GM23338 (cell line): ENCODE measurements around the gene CMKLR1. TPM values are rescaled to one million over a fixed set of nuclear protein-coding genes. Genes with fewer than 3 reads are reported as not detected.

ENCODE experiments used
- ATAC-seq: fragments of 200-7000 bp; cut with Tn5 transposase; 3 replicates; pipeline ENCODE4 v1.9.1; 2020
- DNase-seq: peaks from one replicate; pipeline ENCODE4 v3.0.0-alpha.2; 2015; ENCODE audit warnings: low spot score
- H2AFZ ChIP-seq: fragments of 200-600 bp; sonication (generic); 2 replicates; pipeline ENCODE4 v1.8.0; 2016; ENCODE audit warnings: antibody characterized with exemption, mild to moderate bottlenecking, moderate library complexity
- H3F3A ChIP-seq: fragments of 200-600 bp; sonication (generic); replicated peaks from 2 replicates; pipeline ENCODE4 v1.8.0; 2017; ENCODE audit warnings: antibody characterized with exemption, mixed run types, low read depth
- H3K27ac ChIP-seq: fragments of 200-600 bp; sonication (generic); 2 replicates; pipeline ENCODE4 v1.6.1; 2016; ENCODE audit warnings: low read depth
- H3K27me3 ChIP-seq: fragments of 200-600 bp; sonication (generic); 2 replicates; pipeline ENCODE4 v1.8.0; 2016; ENCODE audit warnings: mild to moderate bottlenecking, mixed run types, moderate library complexity; ENCODE audit not compliant: insufficient read depth
- H3K36me3 ChIP-seq: fragments of 200-600 bp; sonication (generic); 2 replicates; pipeline ENCODE4 v1.8.0; 2016; ENCODE audit warnings: mild to moderate bottlenecking; ENCODE audit not compliant: insufficient read depth
- H3K4me1 ChIP-seq: fragments of 200-600 bp; sonication (generic); 2 replicates; pipeline ENCODE4 v1.8.0; 2016; ENCODE audit warnings: mild to moderate bottlenecking, moderate library complexity; ENCODE audit not compliant: insufficient read depth
- H3K4me2 ChIP-seq: fragments of 200-600 bp; sonication (generic); 2 replicates; pipeline ENCODE4 v1.7.1; 2017; ENCODE audit warnings: mixed run types
- H3K4me3 ChIP-seq: fragments of 200-600 bp; sonication (generic); 2 replicates; pipeline ENCODE4 v1.6.1; 2016; ENCODE audit warnings: mixed run types
- H3K79me2 ChIP-seq: fragments of 200-600 bp; sonication (generic); replicated peaks from 2 replicates; pipeline ENCODE4 v1.8.0; 2017; ENCODE audit warnings: mild to moderate bottlenecking; ENCODE audit not compliant: insufficient read depth
- H3K9me2 ChIP-seq: fragments of 200-600 bp; sonication (generic); 2 replicates; pipeline ENCODE4 v1.8.0; 2017; ENCODE audit not compliant: insufficient read depth
- H4K20me1 ChIP-seq: fragments of 200-600 bp; sonication (generic); replicated peaks from 2 replicates; pipeline ENCODE4 v1.8.0; 2017; ENCODE audit warnings: mild to moderate bottlenecking; ENCODE audit not compliant: insufficient read depth
- H3K27ac Mint-ChIP-seq: 2 replicates; pipeline ENCODE4 v1.8.0; 2020; ENCODE audit warnings: inconsistent platforms, mild to moderate bottlenecking, moderate library complexity, mixed read lengths
- H3K27me3 Mint-ChIP-seq: 3 replicates; pipeline ENCODE4 v1.8.0; 2022; ENCODE audit warnings: low read depth, mild to moderate bottlenecking, moderate library complexity, mixed read lengths, inconsistent platforms; ENCODE audit not compliant: insufficient read depth, poor library complexity
- H3K36me3 Mint-ChIP-seq: 3 replicates; pipeline ENCODE4 v1.8.0; 2021; ENCODE audit warnings: low read depth, mild to moderate bottlenecking, inconsistent platforms, moderate library complexity, mixed read lengths
- H3K4me1 Mint-ChIP-seq: 3 replicates; pipeline ENCODE4 v1.8.0; 2020; ENCODE audit warnings: mild to moderate bottlenecking, inconsistent platforms, mixed read lengths
- H3K4me3 Mint-ChIP-seq: 3 replicates; pipeline ENCODE4 v1.8.0; 2021; ENCODE audit warnings: moderate library complexity, mild to moderate bottlenecking, inconsistent platforms, mixed read lengths
- H3K9me3 Mint-ChIP-seq: 3 replicates; pipeline ENCODE4 v1.8.0; 2020; ENCODE audit warnings: moderate library complexity, mild to moderate bottlenecking, inconsistent platforms, mixed read lengths
- CTCF ChIP-seq, 2 experiments: fragments of 200-600 bp in 1 of 2; sonication (generic) in 1 of 2; conservative IDR thresholded peaks; 2 replicates each; pipeline versions ENCODE4 v1.5.1 to v1.6.1; 2016 to 2017; ENCODE audit warnings: antibody characterized with exemption in 2 of 2, low read depth in 2 of 2, mild to moderate bottlenecking in 2 of 2, moderate library complexity in 1 of 2
- ETS1 ChIP-seq: IDR thresholded peaks from 2 replicates; pipeline ENCODE4 v1.6.1; 2016; ENCODE audit warnings: antibody characterized with exemption
- EZH2phosphoT487 ChIP-seq: fragments of 200-600 bp; sonication (generic); IDR thresholded peaks from one replicate; pipeline ENCODE4 v1.8.1; 2018; ENCODE audit warnings: antibody characterized with exemption; ENCODE audit not compliant: unreplicated experiment
- JUNB ChIP-seq: IDR thresholded peaks from one replicate; pipeline ENCODE4 v1.6.1; 2016; ENCODE audit warnings: antibody characterized with exemption; ENCODE audit not compliant: unreplicated experiment
- NANOG ChIP-seq: IDR thresholded peaks from 2 replicates; pipeline ENCODE4 v1.6.1; 2016; ENCODE audit warnings: antibody characterized with exemption, borderline replicate concordance
- POLR2AphosphoS5 ChIP-seq: IDR thresholded peaks from 2 replicates; pipeline ENCODE4 v1.6.1; 2016; ENCODE audit warnings: antibody characterized with exemption, low read depth
- REST ChIP-seq: IDR thresholded peaks from one replicate; pipeline ENCODE4 v1.6.1; 2018; ENCODE audit warnings: antibody characterized with exemption; ENCODE audit not compliant: unreplicated experiment
- STAT1 ChIP-seq: IDR thresholded peaks from one replicate; pipeline ENCODE4 v1.6.1; 2016; ENCODE audit warnings: antibody characterized with exemption; ENCODE audit not compliant: unreplicated experiment
- ZNF114 ChIP-seq: fragments of 250-450 bp; sonication (Bioruptor Pico); IDR thresholded peaks from 2 replicates; pipeline ENCODE4 v1.5.0; 2020; ENCODE audit warnings: mild to moderate bottlenecking, moderate library complexity
- ZNF331 ChIP-seq: fragments of 250-450 bp; sonication (Bioruptor Pico); IDR thresholded peaks from 2 replicates; pipeline ENCODE4 v1.5.0; 2020; ENCODE audit warnings: low read depth, mild to moderate bottlenecking, moderate library complexity
- ZNF462 ChIP-seq: fragments of 250-450 bp; sonication (Bioruptor Pico); IDR thresholded peaks from 2 replicates; pipeline ENCODE4 v1.5.0; 2020; ENCODE audit warnings: mild to moderate bottlenecking, moderate library complexity
- polyA plus RNA-seq: library from polyadenylated mRNA; unstranded; fragments of >200 nt; fragmentation: Nextera tagmentation; extraction: Ambion mirVana; gene quantifications from 2 replicates; pipeline ENCODE4 v1.2.1, GENCODE V29; 2016
- total RNA-seq: library from RNA; depleted of rRNA; stranded (reverse); fragments of >200 nt; shearing (Covaris generic); gene quantifications from 2 replicates; pipeline ENCODE4 v1.2.3, GENCODE V29; 2014

The CMKLR1 gene
- total and polyA plus RNA-seq, 2 experiments from 2014 or later: 0.40 to 2.6 TPM

- Histone ChIP-seq H3K4me1 (peaks cover 24% of the 10 kb centered on the region), H3K27ac (no peak overlapping the region), H3F3A (no peaks in the 10 kb centered on the region), H3K36me3 (no peaks in the 10 kb centered on the region), H3K9me2 (peaks cover 5% of the 10 kb centered on the region; the same call in 1 of the 2 replicates), H3K27me3 (no peaks in the 10 kb centered on the region), H3K79me2 (no peaks in the 10 kb centered on the region), H2AFZ (peak overlapping the region; percentile 38; the same call in 1 of the 2 replicates), H3K4me3 (no peak overlapping the region), H3K4me2 (no peak overlapping the region), H4K20me1 (no peaks in the 10 kb centered on the region)
- ATAC-seq (no peak), DNase-seq (no peak)
- peaks cover 10% of the 10 kb centered on the region for H3K9me3 Mint-ChIP-seq
- peaks cover 30% of the 10 kb centered on the region for H3K4me1 Mint-ChIP-seq
- no peak overlapping the region for H3K4me3 Mint-ChIP-seq
- peaks cover 6% of the 10 kb centered on the region; the same call in 1 of the 3 replicates for H3K36me3 Mint-ChIP-seq
- H3K27ac Mint-ChIP-seq: no peak overlapping the region
- TF ChIP-seq STAT1 (no peak), NANOG (no peak), ETS1 (no peak), EZH2phosphoT487 (no peak), REST (no peak), ZNF462 (CRISPR knock-in tag) (no peak), CTCF (conservative IDR thresholded peaks at IDR 0.05; ENCODE audit: low read depth in 2 of 2) (no peak), ZNF114 (no peak), ZNF331 (CRISPR knock-in tag) (no peak), POLR2AphosphoS5 (no peak), JUNB (no peak)
- H3K27me3 Mint-ChIP-seq: peaks cover 6% of the 10 kb centered on the region
These were observed 84.4 kb downstream of the CMKLR1 start for GRCh38 chr12:108254517-108255251.
